ENCODE data around the gene CNOT2.

Gene CNOT2

DNA sequence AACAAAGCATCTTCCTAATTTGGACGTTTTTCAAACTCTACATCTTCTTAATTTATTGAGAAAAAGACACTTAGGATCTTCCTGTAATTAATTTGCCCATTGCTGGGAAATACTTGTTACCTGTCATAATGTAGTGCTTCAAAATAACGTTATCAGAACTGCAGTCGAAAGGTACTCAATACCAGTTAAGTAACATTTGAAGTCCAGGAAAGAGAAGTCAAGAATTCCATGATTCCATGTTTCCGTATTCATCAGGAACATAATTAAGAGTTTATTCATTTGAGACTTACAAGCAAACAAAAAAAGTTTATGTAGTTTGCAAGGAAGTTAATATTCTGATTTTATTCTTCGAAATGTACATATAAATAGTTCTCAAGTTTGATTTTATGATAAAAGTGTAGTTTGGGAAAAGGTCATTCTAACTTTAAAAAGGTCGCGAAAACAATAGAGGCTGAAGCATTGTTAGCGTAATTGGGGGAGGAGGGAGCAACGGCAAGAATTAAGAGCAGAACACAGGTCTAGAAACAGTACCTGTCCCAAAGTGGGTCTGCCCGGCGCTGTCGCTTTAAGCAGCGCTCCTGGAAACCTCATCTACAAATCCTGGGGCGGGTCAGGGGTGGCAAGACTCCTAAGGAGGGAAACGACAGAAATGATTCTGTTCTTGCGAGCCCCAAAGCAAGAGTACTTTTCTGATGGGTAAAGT, 121.6 kb downstream of the CNOT2 start:
- H3K9me3 ChIP-seq (ENCODE audit: control insufficient read depth, low read length), result no peaks in the 10 kb centered on the region
- WGBS, 2 experiments (ENCODE audit: insufficient coverage in 2 of 2), result 20 to 35% methylated on average over 10 of the region's 16 CpGs
- H3K36me3 ChIP-seq (ENCODE audit: control insufficient read depth, insufficient read depth, low read length), result no peaks in the 10 kb centered on the region
- H3K27ac ChIP-seq (ENCODE audit: low read depth, low read length, severe bottlenecking), result no peak overlapping the region
- peak overlapping the region; percentile 57 for H3K4me3 ChIP-seq (ENCODE audit: extremely low read depth, insufficient read depth, low read length, poor library complexity, severe bottlenecking)
- peaks cover 3% of the 10 kb centered on the region for H3K4me1 ChIP-seq (ENCODE audit: control insufficient read depth, insufficient read depth, low read length, poor library complexity, severe bottlenecking)

DNA sequence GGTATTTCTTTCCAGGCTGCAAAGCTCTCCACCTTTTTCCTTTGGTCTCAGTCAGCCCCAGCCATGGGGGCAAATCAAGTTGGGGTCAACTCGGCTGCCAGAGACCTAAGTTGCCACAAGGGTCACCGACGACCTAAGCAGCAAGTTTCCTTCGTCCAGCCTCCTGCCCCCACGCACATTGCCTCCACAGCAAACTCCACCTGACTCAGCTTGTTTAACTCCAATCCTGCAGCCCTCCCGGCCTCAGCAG, 122.1 kb downstream of the CNOT2 start:
- 0% methylated on average over 4 to 6 of the region's 6 CpGs for WGBS, 2 experiments (ENCODE audit: insufficient coverage in 2 of 2)
- no peaks in the 10 kb centered on the region for H3K36me3 ChIP-seq (ENCODE audit: control insufficient read depth, insufficient read depth, low read length)
- peak overlapping the region; percentile 57 for H3K4me3 ChIP-seq (ENCODE audit: extremely low read depth, insufficient read depth, low read length, poor library complexity, severe bottlenecking)
- no peaks in the 10 kb centered on the region for H3K9me3 ChIP-seq (ENCODE audit: control insufficient read depth, low read length)
- no peak overlapping the region for H3K27ac ChIP-seq (ENCODE audit: low read depth, low read length, severe bottlenecking)
- H3K4me1 ChIP-seq (ENCODE audit: control insufficient read depth, insufficient read depth, low read length, poor library complexity, severe bottlenecking), result peaks cover 5% of the 10 kb centered on the region

DNA sequence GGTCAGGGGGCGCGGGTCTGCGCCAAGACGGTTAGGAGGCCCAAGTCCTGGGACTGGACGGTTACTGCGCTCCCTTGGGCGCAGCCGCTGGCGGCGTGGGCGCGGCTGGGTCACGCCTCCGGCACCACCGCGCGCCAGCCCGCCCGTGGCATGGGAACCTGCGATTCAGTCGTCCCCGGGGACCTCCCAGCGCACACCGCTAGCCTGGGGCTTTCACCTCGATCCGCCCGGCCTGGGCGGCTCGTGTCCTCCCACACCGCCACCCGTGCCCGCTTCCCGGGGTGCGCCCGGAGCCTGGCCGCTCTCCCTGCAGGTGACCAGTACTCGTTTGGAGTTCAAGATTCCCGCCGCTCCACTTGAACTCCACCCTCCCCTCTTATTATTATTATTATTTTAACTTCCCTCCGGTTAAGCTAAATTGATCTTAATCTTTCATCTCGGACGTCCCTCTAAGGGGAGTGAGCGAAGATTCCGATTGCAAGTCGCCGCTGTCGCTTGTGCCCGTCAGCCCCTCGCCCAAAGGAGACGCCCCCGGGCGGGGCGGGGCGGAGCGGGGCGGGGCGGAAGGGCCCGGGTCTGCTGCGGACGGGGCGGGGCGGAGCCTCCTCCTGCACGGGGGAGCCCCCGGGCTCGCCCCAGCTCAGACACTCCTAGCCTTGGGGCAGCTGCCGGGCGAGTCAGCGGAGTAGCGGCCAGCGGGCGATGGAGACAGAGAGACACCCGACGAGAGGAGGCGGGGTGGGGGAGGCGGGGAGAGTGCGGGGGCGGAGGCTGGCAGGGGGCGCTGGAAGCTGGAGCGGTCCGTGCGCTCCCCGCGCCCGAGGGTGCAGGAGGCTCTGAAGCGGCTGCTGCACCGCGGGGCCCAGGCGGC, 122.7 kb downstream of the CNOT2 start, which contains the start of gene KCNMB4:
KCNMB4 (plus strand) TSS at position 643 of the 871 bp plus-strand sequence. CDS start 445 bp downstream, outside the sequence.
- peaks cover 5% of the 10 kb centered on the region for H3K4me1 ChIP-seq (ENCODE audit: control insufficient read depth, insufficient read depth, low read length, poor library complexity, severe bottlenecking)
- peak within 1 kb of the TSS; percentile 69 for H3K27ac ChIP-seq (ENCODE audit: low read depth, low read length, severe bottlenecking)
- H3K9me3 ChIP-seq (ENCODE audit: control insufficient read depth, low read length), result no peaks in the 10 kb centered on the region
- H3K4me3 ChIP-seq (ENCODE audit: extremely low read depth, insufficient read depth, low read length, poor library complexity, severe bottlenecking), result peak within 1 kb of the TSS; percentile 57
- 0% methylated on average over 60 to 64 of the region's 88 CpGs for WGBS, 2 experiments (ENCODE audit: insufficient coverage in 2 of 2)
- no peaks in the 10 kb centered on the region for H3K36me3 ChIP-seq (ENCODE audit: control insufficient read depth, insufficient read depth, low read length)

DNA sequence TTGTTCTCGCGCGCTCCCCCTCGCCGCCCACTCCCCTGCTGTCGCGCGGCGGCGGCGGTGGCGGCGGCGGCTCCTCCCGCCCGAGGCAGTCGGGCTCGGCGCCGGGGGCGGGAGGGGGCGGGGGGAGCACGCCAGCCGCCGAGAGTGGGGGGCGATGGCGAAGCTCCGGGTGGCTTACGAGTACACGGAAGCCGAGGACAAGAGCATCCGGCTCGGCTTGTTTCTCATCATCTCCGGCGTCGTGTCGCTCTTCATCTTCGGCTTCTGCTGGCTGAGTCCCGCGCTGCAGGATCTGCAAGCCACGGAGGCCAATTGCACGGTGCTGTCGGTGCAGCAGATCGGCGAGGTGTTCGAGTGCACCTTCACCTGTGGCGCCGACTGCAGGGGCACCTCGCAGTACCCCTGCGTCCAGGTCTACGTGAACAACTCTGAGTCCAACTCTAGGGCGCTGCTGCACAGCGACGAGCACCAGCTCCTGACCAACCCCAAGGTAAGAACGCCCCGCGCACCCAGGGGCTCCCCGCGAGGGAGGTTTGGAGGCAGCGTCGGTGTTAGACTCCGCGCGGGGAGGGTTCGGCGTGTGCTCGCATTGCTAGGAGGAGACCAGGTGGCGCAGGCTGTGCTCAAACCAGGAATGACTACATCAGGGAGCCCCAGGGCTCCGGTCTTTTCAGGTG, 123.5 kb downstream of the CNOT2 start:
- Histone ChIP-seq H3K27ac (ENCODE audit: low read depth, low read length, severe bottlenecking) (peak overlapping the region; percentile 69), H3K9me3 (ENCODE audit: control insufficient read depth, low read length) (no peaks in the 10 kb centered on the region), H3K36me3 (ENCODE audit: control insufficient read depth, insufficient read depth, low read length) (no peaks in the 10 kb centered on the region), H3K4me1 (ENCODE audit: control insufficient read depth, insufficient read depth, low read length, poor library complexity, severe bottlenecking) (peaks cover 5% of the 10 kb centered on the region), H3K4me3 (ENCODE audit: extremely low read depth, insufficient read depth, low read length, poor library complexity, severe bottlenecking) (peak overlapping the region; percentile 57)
- 0% methylated on average over 63 of the region's 69 CpGs for WGBS, 2 experiments (ENCODE audit: insufficient coverage in 2 of 2)

DNA sequence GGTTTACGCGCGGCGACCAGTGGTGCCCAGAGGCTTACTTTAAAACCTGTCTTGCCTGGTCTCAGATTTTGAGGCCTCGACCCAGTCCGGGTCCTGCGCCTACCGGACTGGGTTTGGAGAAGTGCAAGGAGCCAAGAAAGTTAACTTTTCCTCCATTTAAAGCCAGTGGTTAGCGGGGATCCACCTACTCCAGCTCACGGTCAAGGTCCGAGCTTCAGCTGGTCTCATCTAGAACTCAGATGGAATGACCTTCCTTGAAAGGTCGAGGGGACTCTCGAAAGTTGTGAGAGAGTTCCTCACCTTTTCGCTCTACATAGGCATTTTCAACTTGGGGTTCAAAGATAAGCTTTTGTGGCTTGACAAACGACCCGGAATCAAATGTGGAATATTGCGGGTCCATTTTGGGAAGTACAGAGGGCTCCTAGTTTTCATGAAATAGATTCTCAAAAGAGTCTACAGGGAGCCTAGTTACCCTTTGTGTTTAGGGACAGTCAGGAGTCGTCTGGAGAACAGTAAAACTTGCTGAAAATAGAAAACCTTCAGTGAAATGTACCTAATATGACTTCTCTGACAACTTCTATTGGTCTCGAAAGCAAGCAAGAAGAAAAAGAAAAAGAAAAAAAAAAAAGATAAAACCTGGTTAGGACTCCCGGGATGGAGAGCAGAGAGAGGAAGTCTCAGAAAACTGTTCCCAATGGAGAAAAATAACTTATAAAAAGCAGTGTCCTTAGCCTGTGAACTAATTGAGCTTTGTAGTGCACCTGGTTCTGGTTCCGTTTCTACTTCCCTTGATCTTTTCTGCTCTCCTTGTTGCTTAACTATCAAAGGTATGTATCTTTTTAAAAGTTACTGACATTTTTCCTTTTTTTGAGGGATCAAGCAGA, 124.3 kb downstream of the CNOT2 start:
- 0% methylated on average over 9 to 18 of the region's 21 CpGs for WGBS, 2 experiments (ENCODE audit: insufficient coverage in 2 of 2)
- Histone ChIP-seq H3K4me3 (ENCODE audit: extremely low read depth, insufficient read depth, low read length, poor library complexity, severe bottlenecking) (peak overlapping the region; percentile 57), H3K9me3 (ENCODE audit: control insufficient read depth, low read length) (no peaks in the 10 kb centered on the region), H3K27ac (ENCODE audit: low read depth, low read length, severe bottlenecking) (no peak overlapping the region), H3K4me1 (ENCODE audit: control insufficient read depth, insufficient read depth, low read length, poor library complexity, severe bottlenecking) (peaks cover 5% of the 10 kb centered on the region), H3K36me3 (ENCODE audit: control insufficient read depth, insufficient read depth, low read length) (no peaks in the 10 kb centered on the region)

DNA sequence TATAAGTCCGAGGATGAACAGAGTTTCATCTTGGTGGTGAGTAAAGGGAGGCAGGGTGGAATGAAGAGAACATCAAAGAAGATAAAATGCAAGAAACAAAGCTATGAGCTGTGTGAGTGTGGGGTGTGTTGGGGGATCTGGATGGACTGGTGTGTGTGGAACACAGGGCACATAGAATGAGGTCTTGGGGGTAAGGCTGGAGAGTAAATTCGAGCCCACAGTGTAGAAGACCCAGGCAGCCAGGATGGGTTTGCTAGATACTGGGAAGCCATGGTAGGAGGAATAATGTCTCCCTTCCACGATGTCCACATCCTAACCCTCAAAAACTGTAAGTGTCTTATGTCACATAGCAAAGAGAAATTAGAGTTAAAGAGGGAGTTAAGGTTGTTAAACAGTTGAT, 129.6 kb downstream of the CNOT2 start:
- Histone ChIP-seq H3K4me3 (ENCODE audit: extremely low read depth, insufficient read depth, low read length, poor library complexity, severe bottlenecking) (no peak overlapping the region), H3K27ac (ENCODE audit: low read depth, low read length, severe bottlenecking) (no peak overlapping the region)
- WGBS, 2 experiments (ENCODE audit: insufficient coverage in 2 of 2), result 100% methylated on average over 2 of the region's 3 CpGs

DNA sequence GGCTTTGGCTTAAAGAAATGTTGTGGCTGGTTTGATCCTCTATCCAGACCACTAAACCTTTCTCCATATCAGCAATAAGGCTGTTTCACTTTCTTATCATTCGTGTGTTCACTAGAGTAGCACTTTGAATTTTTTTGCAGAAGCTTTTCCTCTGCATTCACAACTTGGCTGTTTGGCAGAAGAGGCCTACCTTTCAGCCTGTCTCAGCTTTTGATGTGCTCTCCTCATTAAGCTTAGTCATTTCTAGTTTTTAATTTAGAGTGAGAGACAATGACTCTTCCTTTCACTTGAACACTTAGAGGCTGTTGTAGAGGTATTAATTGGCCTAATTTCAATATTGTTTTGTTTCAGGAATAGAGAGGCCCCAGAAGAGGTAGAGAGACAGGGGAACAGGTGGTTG, 136.6 kb downstream of the CNOT2 start:
- H3K4me1 ChIP-seq (ENCODE audit: control insufficient read depth, insufficient read depth, low read length, poor library complexity, severe bottlenecking), result no peaks in the 10 kb centered on the region
- no peak overlapping the region for H3K27ac ChIP-seq (ENCODE audit: low read depth, low read length, severe bottlenecking)
- WGBS, 2 experiments (ENCODE audit: insufficient coverage in 2 of 2), result 100% methylated on average over 1 of the region's 1 CpG
- no peak overlapping the region for H3K4me3 ChIP-seq (ENCODE audit: extremely low read depth, insufficient read depth, low read length, poor library complexity, severe bottlenecking)
- H3K9me3 ChIP-seq (ENCODE audit: control insufficient read depth, low read length), result peaks cover 14% of the 10 kb centered on the region
- H3K36me3 ChIP-seq (ENCODE audit: control insufficient read depth, insufficient read depth, low read length), result no peaks in the 10 kb centered on the region

More for the DNA sequence above, 129.6 kb downstream of the CNOT2 start:
- H3K4me1 ChIP-seq (ENCODE audit: control insufficient read depth, insufficient read depth, low read length, poor library complexity, severe bottlenecking), result peaks cover 5% of the 10 kb centered on the region
- H3K9me3 ChIP-seq (ENCODE audit: control insufficient read depth, low read length), result no peaks in the 10 kb centered on the region
- no peaks in the 10 kb centered on the region for H3K36me3 ChIP-seq (ENCODE audit: control insufficient read depth, insufficient read depth, low read length)

DNA sequence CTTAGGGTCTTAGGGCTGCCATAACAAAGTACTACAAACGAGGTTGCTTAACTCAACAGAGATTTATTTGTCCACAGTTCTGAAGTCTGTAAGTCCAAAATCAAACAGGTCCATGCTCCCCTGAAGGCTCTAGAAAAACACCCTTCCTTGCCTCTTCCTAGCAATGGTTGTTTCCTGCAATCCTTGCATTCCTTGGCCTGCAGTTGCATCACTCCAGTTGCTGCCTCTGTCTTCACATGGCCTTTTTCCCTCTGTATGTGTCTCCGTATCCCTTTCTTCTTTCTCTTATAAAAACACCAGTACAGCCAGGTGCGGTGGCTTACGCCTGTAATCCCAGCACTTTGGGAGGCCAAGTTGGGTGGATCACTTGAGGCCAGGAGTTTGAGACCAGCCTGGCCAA, 140.3 kb downstream of the CNOT2 start:
- 79 to 81% methylated on average over 3 of the region's 4 CpGs for WGBS, 2 experiments (ENCODE audit: insufficient coverage in 2 of 2)
- Histone ChIP-seq H3K27ac (ENCODE audit: low read depth, low read length, severe bottlenecking) (no peak overlapping the region), H3K4me1 (ENCODE audit: control insufficient read depth, insufficient read depth, low read length, poor library complexity, severe bottlenecking) (no peaks in the 10 kb centered on the region), H3K9me3 (ENCODE audit: control insufficient read depth, low read length) (peaks cover 10% of the 10 kb centered on the region), H3K36me3 (ENCODE audit: control insufficient read depth, insufficient read depth, low read length) (no peaks in the 10 kb centered on the region), H3K4me3 (ENCODE audit: extremely low read depth, insufficient read depth, low read length, poor library complexity, severe bottlenecking) (no peak overlapping the region)

DNA sequence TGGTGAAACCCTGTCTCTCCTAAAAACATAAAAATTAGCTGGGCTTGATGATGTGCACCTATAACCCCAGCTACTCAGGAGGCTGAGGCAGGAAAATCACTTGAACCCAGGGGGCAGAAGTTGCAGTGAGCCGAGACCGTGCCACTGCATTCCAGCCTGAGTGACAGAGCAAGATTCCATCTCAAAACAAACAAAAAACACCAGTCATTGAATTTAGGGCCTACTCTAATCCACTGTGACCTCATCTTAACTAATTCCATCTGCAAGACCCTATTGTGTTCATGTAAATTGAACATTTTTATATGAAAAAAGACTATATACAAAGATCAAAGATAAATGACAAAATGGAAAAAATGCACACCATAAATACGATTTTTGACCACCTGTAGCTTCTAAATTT, 140.7 kb downstream of the CNOT2 start:
- no peaks in the 10 kb centered on the region for H3K36me3 ChIP-seq (ENCODE audit: control insufficient read depth, insufficient read depth, low read length)

DNA sequence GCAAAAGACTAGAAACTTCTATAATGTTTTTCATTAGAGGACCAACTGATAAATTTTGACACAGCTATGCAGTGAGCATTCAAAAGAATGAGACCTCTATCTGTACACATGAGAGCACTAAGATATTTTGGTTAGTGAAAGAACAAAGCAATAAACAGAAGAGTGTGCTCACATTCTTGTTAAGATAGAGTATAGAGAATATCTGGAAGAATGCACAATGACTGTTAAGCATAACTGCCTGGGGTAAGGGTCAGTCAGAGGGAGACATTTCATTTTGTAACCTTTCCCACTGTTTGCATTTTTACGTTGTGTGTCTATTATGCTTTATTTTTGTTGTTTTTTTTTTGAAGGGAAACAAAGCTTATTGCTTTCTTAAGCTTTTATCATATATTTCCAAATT, 143.5 kb downstream of the CNOT2 start:
- Histone ChIP-seq H3K4me1 (ENCODE audit: control insufficient read depth, insufficient read depth, low read length, poor library complexity, severe bottlenecking) (no peaks in the 10 kb centered on the region), H3K4me3 (ENCODE audit: extremely low read depth, insufficient read depth, low read length, poor library complexity, severe bottlenecking) (no peak overlapping the region), H3K36me3 (ENCODE audit: control insufficient read depth, insufficient read depth, low read length) (no peaks in the 10 kb centered on the region), H3K9me3 (ENCODE audit: control insufficient read depth, low read length) (no peaks in the 10 kb centered on the region), H3K27ac (ENCODE audit: low read depth, low read length, severe bottlenecking) (no peak overlapping the region)
- WGBS, 2 experiments (ENCODE audit: insufficient coverage in 2 of 2), result no CpG with 5 or more reads among the region's 1 CpG

More for the DNA sequence above, 140.7 kb downstream of the CNOT2 start:
- Histone ChIP-seq H3K4me3 (ENCODE audit: extremely low read depth, insufficient read depth, low read length, poor library complexity, severe bottlenecking) (no peak overlapping the region), H3K9me3 (ENCODE audit: control insufficient read depth, low read length) (peaks cover 7% of the 10 kb centered on the region), H3K4me1 (ENCODE audit: control insufficient read depth, insufficient read depth, low read length, poor library complexity, severe bottlenecking) (no peaks in the 10 kb centered on the region), H3K27ac (ENCODE audit: low read depth, low read length, severe bottlenecking) (no peak overlapping the region)
- WGBS, 2 experiments (ENCODE audit: insufficient coverage in 2 of 2), result 79% methylated on average over 2 of the region's 3 CpGs

Data from mesodermal cell (in vitro differentiated cells).